ENCODE measurements around the gene TXNDC9. TPM values are rescaled to one million over a fixed set of nuclear protein-coding genes. Genes with fewer than 3 reads are reported as not detected.

TXNDC9 gene
- 37.8 to 55.6 TPM (median 39.8 TPM) in 5 replicates for total RNA-seq (2022; extraction: Qiagen RNA extraction)

GRCh38 chr2:99335911-99336803, at the start of gene TXNDC9:
Gene TXNDC9 (minus strand): TSS chr2:99336333. CDS start chr2:99333210, 3,123 bp downstream.

GRCh38 chr2:99337113-99338028, 1.2 kb upstream of the TXNDC9 start, which contains the start of gene EIF5B:
Gene EIF5B (plus strand): TSS chr2:99337389. CDS start chr2:99337555, 166 bp downstream.

GRCh38 chr2:99301097-99301496, 35.0 kb downstream of the TXNDC9 start, which contains the start of gene LYG1:
Gene LYG1 (minus strand): TSS chr2:99301197. CDS start chr2:99295670, 5,527 bp downstream.

Other genes with a start within 250 kb of the TXNDC9 start
- gene C2orf15, start 194.6 kb downstream of the TXNDC9 start, total RNA-seq (2022; extraction: Qiagen RNA extraction) = 0.39 to 0.95 TPM (median 0.54 TPM) in 5 replicates
- gene TSGA10, start 181.4 kb downstream of the TXNDC9 start, total RNA-seq (2022; extraction: Qiagen RNA extraction) = 1.8 to 5.3 TPM (median 4.6 TPM) in 5 replicates
- gene LIPT1, start 181.4 kb downstream of the TXNDC9 start, total RNA-seq (2022; extraction: Qiagen RNA extraction) = 3.2 to 3.8 TPM (median 3.7 TPM) in 5 replicates
- gene MITD1, start 155.3 kb downstream of the TXNDC9 start, total RNA-seq (2022; extraction: Qiagen RNA extraction) = 24.0 to 35.8 TPM (median 26.7 TPM) in 5 replicates
- 31.6 to 70.5 TPM (median 32.1 TPM) in 5 replicates for gene MRPL30, start 155.1 kb downstream of the TXNDC9 start, total RNA-seq (2022; extraction: Qiagen RNA extraction)
- gene LYG2, start 80.7 kb downstream of the TXNDC9 start, total RNA-seq (2022; extraction: Qiagen RNA extraction) = not detected in 5 replicates
- 0.82 to 2.2 TPM (median 1.4 TPM) in 5 replicates for gene LYG1, start 35.1 kb downstream of the TXNDC9 start, total RNA-seq (2022; extraction: Qiagen RNA extraction)
- 55.0 to 81.0 TPM (median 55.7 TPM) in 5 replicates for gene EIF5B, start 1.1 kb upstream of the TXNDC9 start, total RNA-seq (2022; extraction: Qiagen RNA extraction)
- 8.8 to 11.9 TPM (median 10.7 TPM) in 5 replicates for gene REV1, start 153.7 kb upstream of the TXNDC9 start, total RNA-seq (2022; extraction: Qiagen RNA extraction)

All from A549 treated with CORT108297 at 1 μM for 4 hours (cell line).